IMR-90 (cell line): ENCODE results near the gene PCDHGC4. TPM values are rescaled to one million over a fixed set of nuclear protein-coding genes. Genes with fewer than 3 reads are reported as not detected.

Experiments
- ATAC-seq: fragments of 200-7000 bp; cut with Tn5 transposase; 2 replicates; pipeline ENCODE4 v1.9.1; 2020; ENCODE audit warnings: low read depth, mild to moderate bottlenecking, moderate library complexity
- BruUV-seq: library from RNA; stranded (reverse); fragments of 400-500 nt; replicated peaks from 2 replicates; lab custom pipeline; 2021; lab: Mats Ljungman, UMichigan
- CTCF ChIA-PET: fragments of 300-600 bp; formaldehyde crosslinking; extraction: SDS; loops from one replicate; lab custom pipeline; 2021; ENCODE audit warnings: antibody characterized with exemption; lab: Yijun Ruan, JAX
- POLR2A ChIA-PET: fragments of 300-600 bp; sonication (Branson Sonifier 250); formaldehyde crosslinking; loops from one replicate; lab custom pipeline; 2022; ENCODE audit warnings: antibody characterized with exemption; ENCODE audit not compliant: unreplicated experiment; lab: Charles Lee
- DNase-seq: peaks from one replicate; pipeline ENCODE4 v3.0.0; 2013
- H2AFZ ChIP-seq: replicated peaks from 2 replicates; pipeline ENCODE3; 2013; ENCODE audit warnings: low read length, mild to moderate bottlenecking; ENCODE audit not compliant: poor library complexity
- H2AK5ac ChIP-seq: 2 replicates; pipeline ENCODE4 v1.6.1; 2013; ENCODE audit warnings: low read depth, low read length, inconsistent platforms
- H2AK9ac ChIP-seq: replicated peaks from 2 replicates; pipeline ENCODE3; 2013; ENCODE audit warnings: mild to moderate bottlenecking, low read depth, low read length, moderate library complexity; ENCODE audit not compliant: poor library complexity
- H2BK120ac ChIP-seq: 2 replicates; pipeline ENCODE4 v1.6.1; 2013; ENCODE audit warnings: low read depth, low read length, inconsistent platforms
- H2BK15ac ChIP-seq: 3 replicates; pipeline ENCODE4 v1.6.1; 2013; ENCODE audit warnings: low read depth, low read length, inconsistent platforms
- H2BK20ac ChIP-seq: 2 replicates; pipeline ENCODE4 v1.6.1; 2013; ENCODE audit warnings: low read depth, mild to moderate bottlenecking, inconsistent platforms, low read length, moderate library complexity
- H2BK5ac ChIP-seq: 2 replicates; pipeline ENCODE4 v1.6.1; 2013; ENCODE audit warnings: mild to moderate bottlenecking, low read depth, low read length, inconsistent platforms; ENCODE audit not compliant: poor library complexity, severe bottlenecking
- H3K14ac ChIP-seq: replicated peaks from 2 replicates; pipeline ENCODE4 v1.6.1; 2013; ENCODE audit warnings: low read depth, low read length, inconsistent platforms
- H3K18ac ChIP-seq: 2 replicates; pipeline ENCODE4 v1.6.1; 2013; ENCODE audit warnings: low read depth, low read length, control low read depth
- H3K23ac ChIP-seq: 2 replicates; pipeline ENCODE4 v1.6.1; 2013; ENCODE audit warnings: low read depth, low read length, inconsistent platforms
- H3K27ac ChIP-seq: 2 replicates; pipeline ENCODE4 v1.5.1; 2013; ENCODE audit warnings: mild to moderate bottlenecking, control low read depth, low read length; ENCODE audit not compliant: insufficient read depth
- H3K27me3 ChIP-seq: 2 replicates; pipeline ENCODE4 v1.6.1; 2013; ENCODE audit warnings: low read length; ENCODE audit not compliant: control insufficient read depth, insufficient read depth
- H3K36me3 ChIP-seq: 2 replicates; pipeline ENCODE4 v1.6.1; 2013; ENCODE audit warnings: low read length, mixed read lengths; ENCODE audit not compliant: control insufficient read depth, insufficient read depth
- H3K4ac ChIP-seq: 2 replicates; pipeline ENCODE4 v1.6.1; 2013; ENCODE audit warnings: low read depth, low read length, inconsistent platforms
- H3K4me1 ChIP-seq: 2 replicates; pipeline ENCODE4 v1.6.1; 2013; ENCODE audit warnings: low read length, mixed read lengths; ENCODE audit not compliant: control insufficient read depth, insufficient read depth
- H3K4me2 ChIP-seq: 2 replicates; pipeline ENCODE4 v1.6.1; 2013; ENCODE audit warnings: low read depth, mild to moderate bottlenecking, control low read depth, low read length, moderate library complexity
- H3K4me3 ChIP-seq: 2 replicates; pipeline ENCODE4 v1.5.1; 2013; ENCODE audit warnings: low read depth, mild to moderate bottlenecking, control low read depth, low read length, moderate library complexity; ENCODE audit not compliant: insufficient read depth
- H3K56ac ChIP-seq: 2 replicates; pipeline ENCODE4 v1.6.1; 2013; ENCODE audit warnings: low read length, inconsistent platforms; ENCODE audit not compliant: insufficient read depth; ENCODE audit errors: extremely low read depth
- H3K79me1 ChIP-seq, 2 experiments: 2 replicates each; pipeline ENCODE4 v1.6.1; 2013; ENCODE audit warnings: low read length in 2 of 2, inconsistent platforms in 1 of 2, low read depth in 1 of 2
- H3K9ac ChIP-seq: 2 replicates; pipeline ENCODE4 v1.6.1; 2013; ENCODE audit warnings: low read depth, low read length, control low read depth
- H3K9me1 ChIP-seq: 2 replicates; pipeline ENCODE4 v1.6.1; 2013; ENCODE audit warnings: low read length, inconsistent platforms; ENCODE audit not compliant: insufficient read depth
- H3K9me3 ChIP-seq: 2 replicates; pipeline ENCODE4 v1.6.1; 2013; ENCODE audit warnings: low read length; ENCODE audit not compliant: control insufficient read depth, insufficient read depth
- H4K20me1 ChIP-seq: 2 replicates; pipeline ENCODE4 v1.6.1; 2013; ENCODE audit warnings: low read length, inconsistent platforms; ENCODE audit not compliant: insufficient read depth
- H4K5ac ChIP-seq: 2 replicates; pipeline ENCODE4 v1.6.1; 2013; ENCODE audit warnings: mild to moderate bottlenecking, low read depth, low read length, control low read depth
- H4K8ac ChIP-seq, 2 experiments: 2 replicates each; pipeline ENCODE4 v1.6.1; 2013; ENCODE audit warnings: low read depth in 2 of 2, low read length in 2 of 2, control low read depth in 1 of 2, inconsistent platforms in 1 of 2
- H4K91ac ChIP-seq: 2 replicates; pipeline ENCODE4 v1.6.1; 2013; ENCODE audit warnings: low read depth, low read length, inconsistent platforms; ENCODE audit not compliant: insufficient read depth
- BHLHE40 ChIP-seq: fragments of 150-350 bp; IDR thresholded peaks from 2 replicates; pipeline ENCODE4 v1.6.1; 2016; ENCODE audit warnings: mild to moderate bottlenecking, low read depth, low read length
- CEBPB ChIP-seq: IDR thresholded peaks from 2 replicates; pipeline ENCODE4 v1.6.1; 2012; ENCODE audit warnings: low read depth, low read length, improper control_type of control experiment
- CHD1 ChIP-seq: IDR thresholded peaks from 2 replicates; pipeline ENCODE4 v1.6.1; 2012; ENCODE audit warnings: low read depth, low read length, improper control_type of control experiment
- CTCF ChIP-seq: conservative IDR thresholded peaks from 2 replicates; pipeline ENCODE4 v1.5.1; 2012; ENCODE audit warnings: mild to moderate bottlenecking, low read depth, low read length, improper control_type of control experiment
- ELK1 ChIP-seq: fragments of 150-350 bp; IDR thresholded peaks from 2 replicates; pipeline ENCODE4 v1.6.1; 2016; ENCODE audit warnings: low read depth, mild to moderate bottlenecking, low read length, moderate library complexity, borderline replicate concordance
- MAFK ChIP-seq: IDR thresholded peaks from 2 replicates; pipeline ENCODE4 v1.6.1; 2012; ENCODE audit warnings: low read depth, low read length, improper control_type of control experiment
- MXI1 ChIP-seq: IDR thresholded peaks from 2 replicates; pipeline ENCODE4 v1.6.1; 2012; ENCODE audit warnings: low read depth, mild to moderate bottlenecking, low read length, moderate library complexity, borderline replicate concordance
- NFE2L2 ChIP-seq: fragments of 150-350 bp; IDR thresholded peaks from 2 replicates; pipeline ENCODE4 v1.6.1; 2016; ENCODE audit warnings: low read depth, mild to moderate bottlenecking, low read length
- POLR2A ChIP-seq: IDR thresholded peaks from 2 replicates; pipeline ENCODE4 v1.6.1; 2012; ENCODE audit warnings: mild to moderate bottlenecking, low read depth, low read length
- RAD21 ChIP-seq: IDR thresholded peaks from 2 replicates; pipeline ENCODE4 v1.6.1; 2012; ENCODE audit warnings: low read length, improper control_type of control experiment
- RCOR1 ChIP-seq: IDR thresholded peaks from 2 replicates; pipeline ENCODE4 v1.6.1; 2012; ENCODE audit warnings: mild to moderate bottlenecking, low read length, improper control_type of control experiment; ENCODE audit not compliant: insufficient replicate concordance
- RFX5 ChIP-seq: IDR thresholded peaks from 2 replicates; pipeline ENCODE4 v1.8.0; 2012; ENCODE audit warnings: low read depth, mild to moderate bottlenecking, low read length, moderate library complexity
- SMC3 ChIP-seq: fragments of 150-350 bp; IDR thresholded peaks from 2 replicates; pipeline ENCODE4 v1.6.1; 2016; ENCODE audit warnings: low read depth, mild to moderate bottlenecking, antibody characterized with exemption, low read length, moderate library complexity
- USF2 ChIP-seq: fragments of 150-350 bp; IDR thresholded peaks from 2 replicates; pipeline ENCODE4 v1.6.1; 2017; ENCODE audit warnings: mild to moderate bottlenecking, antibody characterized with exemption, low read length, low read depth
- WGBS, 2 experiments: methylation state at CpG; one replicate each; pipeline versions ENCODE4 v1.1.5 to v1.1.7; 2013; ENCODE audit warnings: missing lambda C conversion rate in 2 of 2; ENCODE audit not compliant: insufficient read length in 1 of 2; ENCODE audit errors: extremely low coverage in 2 of 2; 5-methylcytosine and 5-hydroxymethylcytosine counted together
- dilution Hi-C: fragments of 300-500 bp; cut with HindIII; formaldehyde crosslinking; loops from one replicate; pipeline ENCODE4 v1.14.3; 2018; ENCODE audit warnings: low sequenced_read_pairs; ENCODE audit not compliant: unreplicated experiment
- in situ Hi-C: fragments of 300-500 bp; cut with MboI; formaldehyde crosslinking; loops from 3 replicates; pipeline ENCODE4 v1.14.3; 2019; ENCODE audit warnings: low sequenced_read_pairs, inconsistent platforms, mixed read lengths
- intact Hi-C: fragments of 100-400 bp; cut with micrococcal nuclease; formaldehyde crosslinking; loops from 2 replicates; pipeline ENCODE4 v1.10.0; 2022
- polyA plus RNA-seq, 3 experiments: library from polyadenylated mRNA; depleted of rRNA; stranded (reverse); fragments of >200 nt; gene quantifications; 2 replicates each; pipeline ENCODE4 v1.2.3, GENCODE V29; 2012; ENCODE audit warnings: low replicate concordance in 1 of 3
- total RNA-seq: library from RNA; depleted of rRNA; stranded (reverse); fragments of >200 nt; gene quantifications from 2 replicates; pipeline ENCODE4 v1.2.3, GENCODE V29; 2012

PCDHGC4 gene
- total and polyA plus RNA-seq, 2 of the 4 experiments (the other 2 are of a cell fraction) = 0.65 to 1.6 TPM

GRCh38 chr5:141515946-141516671, 31.3 kb downstream of the PCDHGC4 start:
- Histone ChIP-seq H3K27ac (peak overlapping the region; percentile 30; the same call in 1 of the 2 replicates), H3K4me1 (peaks cover 58% of the 10 kb centered on the region), H4K5ac (peak overlapping the region; percentile 50), H3K79me1 (peaks cover 12 to 61% of the 10 kb centered on the region in 2 experiments), H3K4me2 (no peak overlapping the region), H3K27me3 (no peaks in the 10 kb centered on the region), H3K9me3 (no peaks in the 10 kb centered on the region), H2BK20ac (peak overlapping the region; percentile 53; the same call in 1 of the 2 replicates), H2BK120ac (peak overlapping the region; percentile 67; the same call in 1 of the 2 replicates), H3K23ac (peak overlapping the region; percentile 80; the same call in 1 of the 2 replicates), H4K8ac (peak overlapping the region in 1 of 2 experiments; percentile 38; a peak in 1 of 4 replicates), H2AFZ (no peak overlapping the region), H3K56ac (no peak overlapping the region), H3K4ac (peak overlapping the region; percentile 81), H3K9me1 (peaks cover 43% of the 10 kb centered on the region), H2BK5ac (peak overlapping the region; percentile 10), H2BK15ac (peak overlapping the region; percentile 20; the same call in 1 of the 3 replicates), H4K20me1 (no peaks in the 10 kb centered on the region), H2AK9ac (peak overlapping the region; percentile 63), H3K4me3 (no peak overlapping the region), H3K36me3 (peaks cover 17% of the 10 kb centered on the region), H2AK5ac (peak overlapping the region; percentile 77; the same call in 1 of the 2 replicates), H3K14ac (peak overlapping the region; percentile 44; the same call in 1 of the 2 replicates), H3K18ac (peak overlapping the region; percentile 14), H3K9ac (no peak overlapping the region; the same call in 1 of the 2 replicates), H4K91ac (peak overlapping the region; percentile 34; the same call in 1 of the 2 replicates)
- in situ Hi-C loops = no loop called here
- 60% methylated on average over 1 of the region's 4 CpGs; no CpG with 5 or more reads in 1 of the 2 experiments for WGBS, 2 experiments
- BruUV-seq = no TSS peak
- no peak for DNase-seq
- CTCF ChIA-PET = interaction anchor here (1.6 to 1.8 kb wide), 2 partner anchors 41 to 48 kb away, joined by 4 to 6 read pairs; partner anchors contain the start of gene PCDHGC3
- no peak for ATAC-seq
- intact Hi-C loops = no loop called here
- POLR2A ChIA-PET = no interaction called here
- dilution Hi-C loops = no loop called here
- TF ChIP-seq POLR2A (no peak), CEBPB (no peak), CTCF (no peak), RCOR1 (no peak), BHLHE40 (no peak), NFE2L2 (no peak), SMC3 (no peak), RAD21 (no peak), USF2 (no peak), MAFK (no peak), CHD1 (no peak), ELK1 (no peak), MXI1 (no peak), RFX5 (no peak)
